Activated CD4-positive, alpha-beta T cell treated with anti-CD3 and anti-CD28 coated beads, Interleukin-2, Interleukin-4, amounts not matched to agents 100 ng/mL and 50 ng/mL, durations not matched to agents 16 hours and 8 hours (primary cell): Measurements from ENCODE around the gene CELSR1.
"Not testable (repeated sequence)": the region's sequence is repeated elsewhere in the genome, so short reads cannot be mapped to it uniquely, and the experiment has no call there.

Source experiments
- DNase-seq: peaks from one replicate; pipeline ENCODE4 v3.0.0-alpha.2; 2020; ENCODE audit warnings: low spot score

CELSR1 gene

DNA sequence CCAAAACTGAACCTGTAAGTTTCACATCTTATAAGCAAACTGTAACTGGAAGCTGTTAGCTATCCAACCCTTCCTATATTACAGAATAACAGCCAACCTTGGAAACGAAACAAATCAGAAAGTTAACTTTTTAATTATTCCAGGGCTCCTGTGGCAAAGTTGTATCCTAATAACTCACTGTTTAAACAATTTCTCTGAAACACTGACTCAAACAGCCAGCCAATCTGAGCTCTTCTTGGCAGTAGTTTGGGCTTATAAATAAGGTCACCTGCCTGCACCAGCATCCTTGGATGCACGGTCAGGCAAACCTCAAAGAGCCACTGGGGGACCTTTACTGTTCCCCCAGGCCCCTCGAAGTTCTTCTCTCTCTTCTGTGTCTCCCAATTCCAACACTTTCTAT lies 5.0 kb downstream of the CELSR1 start:
- no peak for DNase-seq

DNA sequence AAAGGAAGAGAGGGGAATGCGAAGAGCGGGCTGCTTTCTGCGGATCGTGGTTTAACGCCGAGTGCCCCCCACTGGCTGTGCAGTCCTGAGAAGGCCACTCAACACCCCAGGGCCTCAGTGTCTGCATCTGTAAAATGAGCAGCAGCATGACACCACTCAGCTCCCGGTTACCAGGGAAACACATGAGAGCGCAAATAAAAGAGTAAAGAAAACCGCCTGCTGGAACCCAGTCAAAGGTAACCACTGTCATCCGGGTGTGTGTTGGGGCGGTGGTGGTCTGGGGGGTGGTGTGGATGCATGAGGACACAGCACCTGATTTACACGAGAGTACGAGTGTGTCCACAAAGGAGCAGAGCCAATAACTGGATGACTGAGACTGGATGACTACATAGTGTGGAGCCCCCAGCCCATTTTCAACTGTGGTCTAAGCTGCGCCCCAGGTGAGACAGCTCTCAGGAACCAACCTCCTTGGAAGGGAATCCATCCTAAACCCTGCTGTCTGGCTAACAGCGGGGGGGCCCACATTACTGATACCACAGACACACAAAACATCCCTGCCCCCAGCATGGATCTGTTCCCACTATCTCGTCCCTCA lies 5.7 kb downstream of the CELSR1 start:
- no peak for DNase-seq

DNA sequence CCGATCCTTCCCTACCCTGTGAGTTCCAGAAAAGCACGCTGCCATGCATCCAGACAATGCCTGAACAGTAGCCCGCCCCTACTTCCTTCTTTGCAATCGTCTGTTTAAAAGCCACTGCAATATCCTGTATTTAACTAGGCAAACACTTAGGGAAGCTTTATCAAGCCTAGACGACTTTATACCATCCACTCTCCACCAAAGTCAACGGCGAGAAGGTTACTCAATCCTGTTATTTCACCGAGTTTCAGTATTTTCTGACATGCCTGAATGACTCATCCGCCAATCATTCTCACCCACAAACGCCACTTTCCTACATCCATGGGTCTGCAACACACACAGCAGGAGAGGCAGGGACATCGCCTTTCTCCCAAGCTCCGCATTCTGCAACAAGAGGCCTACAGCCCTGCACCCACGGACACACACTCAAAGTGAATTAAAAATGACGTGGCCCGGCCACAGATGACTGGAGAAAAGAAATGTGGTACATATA lies 9.3 kb downstream of the CELSR1 start:
- peak; percentile 17 for DNase-seq

GRCh38 chr22:46526244-46526839 lies 11.1 kb downstream of the CELSR1 start:
- DNase-seq: no peak

DNA sequence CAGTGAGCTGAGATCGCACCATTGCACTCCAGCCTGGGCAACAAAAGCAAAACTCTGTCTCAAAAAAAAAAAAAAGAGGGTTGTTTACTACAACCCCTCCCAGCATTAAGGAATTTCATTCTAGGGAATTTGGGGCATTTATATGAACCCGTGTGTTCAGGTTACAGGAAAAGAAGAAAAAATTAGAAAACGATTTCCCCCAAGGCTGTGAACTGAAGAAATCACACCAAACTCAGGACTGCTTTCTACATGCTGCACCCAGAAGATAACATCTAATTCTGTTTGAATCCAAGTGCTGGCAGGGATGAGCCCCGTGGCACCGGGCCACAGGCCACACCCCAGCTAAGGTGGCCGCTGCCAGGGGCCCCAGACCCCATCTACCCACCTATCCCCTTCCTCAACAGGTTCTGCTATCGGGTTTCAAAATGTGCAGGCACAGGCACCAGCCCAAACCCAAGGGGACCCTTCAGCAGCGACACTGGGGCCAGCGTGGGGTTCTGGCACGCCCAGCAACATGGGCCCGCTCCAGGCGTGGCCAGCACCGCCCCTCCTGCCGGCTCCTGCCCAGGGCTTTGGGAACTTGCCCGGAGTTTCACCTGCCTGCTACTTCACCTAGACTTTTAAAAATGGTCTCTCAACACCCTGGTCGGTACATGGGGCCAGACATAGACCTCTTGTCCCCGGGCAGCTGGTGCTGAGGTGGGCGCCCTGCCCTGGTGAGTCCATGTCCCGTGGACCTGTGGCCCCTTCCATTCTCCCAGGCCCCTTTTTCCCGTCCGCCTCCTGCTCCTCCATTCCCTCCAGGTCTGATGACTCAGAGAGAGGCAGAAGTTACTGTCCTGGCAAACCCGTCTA lies 11.8 kb downstream of the CELSR1 start:
- DNase-seq: no peak

GRCh38 chr22:46524203-46524740 lies 13.1 kb downstream of the CELSR1 start:
- no peak for DNase-seq

- no peak for DNase-seq
Observed at GRCh38 chr22:46522797-46523196, 14.6 kb downstream of the CELSR1 start.

DNA sequence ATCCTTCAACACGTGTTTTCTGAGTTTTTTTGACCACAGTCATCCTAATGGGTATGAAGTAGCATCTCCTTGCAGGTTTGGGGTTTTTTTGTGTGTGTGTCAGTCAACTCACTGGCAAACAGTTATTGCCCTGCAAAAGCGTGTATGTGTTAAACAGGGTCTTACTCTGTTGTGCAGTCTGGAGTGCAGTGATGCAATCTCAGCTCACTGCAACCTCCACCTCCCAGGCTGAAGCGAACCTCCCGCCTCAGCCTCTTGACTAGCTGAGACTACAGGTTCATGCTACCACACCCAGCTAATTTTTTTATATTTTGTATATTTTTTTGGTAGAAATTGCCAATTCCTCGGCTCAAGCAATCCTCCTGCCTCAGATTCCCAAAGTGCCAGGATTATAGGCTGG lies 15.4 kb downstream of the CELSR1 start:
- no peak for DNase-seq

GRCh38 chr22:46520880-46521279 lies 16.5 kb downstream of the CELSR1 start:
- no peak for DNase-seq

DNA sequence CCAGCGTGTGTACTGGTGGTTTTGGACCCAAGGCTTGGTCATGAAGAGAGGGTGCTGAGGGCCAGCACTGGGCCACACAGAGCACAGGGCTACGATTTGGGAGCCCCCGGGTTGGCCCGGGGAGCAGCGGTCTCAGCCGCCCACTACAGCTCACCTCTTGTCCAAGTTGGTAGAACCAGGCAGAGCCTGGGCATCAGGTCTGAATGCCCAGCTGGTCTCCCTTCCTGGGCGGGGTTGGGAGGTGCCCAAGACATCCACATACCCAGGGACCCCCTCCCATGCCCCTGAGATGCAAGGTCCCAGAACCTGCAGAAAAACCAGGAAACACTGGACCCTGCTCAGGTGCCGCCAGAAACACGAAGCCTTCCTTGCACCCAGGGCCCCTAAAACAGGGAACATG lies 18.0 kb downstream of the CELSR1 start:
- DNase-seq: no peak

DNA sequence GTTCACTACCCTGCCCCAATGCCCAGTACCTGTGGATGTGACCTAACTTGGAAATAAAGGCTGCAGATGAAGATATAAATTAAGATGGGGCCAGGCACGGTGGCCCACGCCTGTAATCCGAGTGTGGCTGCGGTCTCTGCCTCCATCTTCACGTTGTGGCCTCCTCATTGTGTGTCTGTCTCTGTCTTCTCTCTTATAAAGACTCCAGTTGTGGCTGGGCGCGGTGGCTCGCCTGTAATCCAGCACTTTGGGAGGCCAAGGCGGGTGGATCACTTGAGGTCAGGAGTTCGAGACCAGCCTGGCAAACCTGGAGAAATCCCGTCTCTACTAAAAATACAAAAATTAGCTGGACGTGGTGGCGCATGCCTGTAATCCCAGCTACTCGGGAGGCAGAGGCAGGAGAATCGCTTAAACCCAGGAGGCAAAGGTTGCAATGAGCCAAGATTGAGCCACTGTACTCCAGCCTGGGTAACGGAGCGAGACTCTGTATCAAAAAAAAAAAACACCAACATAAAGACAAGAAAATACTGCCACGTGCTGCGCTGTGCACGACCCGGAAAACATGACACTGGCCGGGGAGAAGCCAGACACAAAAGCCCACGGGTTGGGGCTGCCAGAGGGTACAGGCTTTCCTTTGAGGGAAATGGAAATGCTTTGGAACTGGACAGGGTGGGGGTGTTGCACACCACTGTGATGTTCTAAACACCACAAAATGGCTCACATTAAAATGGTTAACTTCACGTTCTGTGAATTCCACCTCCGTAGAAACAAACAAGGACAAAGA lies 18.7 kb downstream of the CELSR1 start:
- DNase-seq: no peak

DNA sequence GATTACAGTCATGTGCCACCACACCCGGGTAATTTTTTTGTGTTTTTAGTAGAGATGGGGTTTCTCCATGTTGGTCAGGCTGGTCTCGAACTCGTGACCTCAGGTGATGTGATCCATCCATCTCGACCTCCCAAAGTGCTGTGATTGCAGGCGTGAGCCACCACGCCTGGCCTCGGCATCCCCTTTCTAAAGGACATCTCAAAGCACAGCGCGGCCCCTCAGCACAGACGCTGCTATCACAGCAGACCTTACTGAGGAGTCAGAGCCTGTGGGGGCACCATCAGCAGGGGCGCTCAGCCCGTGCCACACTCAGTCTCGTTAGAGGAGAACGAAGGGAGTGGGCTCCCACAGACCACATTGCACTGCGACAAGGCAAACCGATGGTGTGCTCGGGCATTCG lies 19.4 kb downstream of the CELSR1 start:
- DNase-seq: no peak

DNA sequence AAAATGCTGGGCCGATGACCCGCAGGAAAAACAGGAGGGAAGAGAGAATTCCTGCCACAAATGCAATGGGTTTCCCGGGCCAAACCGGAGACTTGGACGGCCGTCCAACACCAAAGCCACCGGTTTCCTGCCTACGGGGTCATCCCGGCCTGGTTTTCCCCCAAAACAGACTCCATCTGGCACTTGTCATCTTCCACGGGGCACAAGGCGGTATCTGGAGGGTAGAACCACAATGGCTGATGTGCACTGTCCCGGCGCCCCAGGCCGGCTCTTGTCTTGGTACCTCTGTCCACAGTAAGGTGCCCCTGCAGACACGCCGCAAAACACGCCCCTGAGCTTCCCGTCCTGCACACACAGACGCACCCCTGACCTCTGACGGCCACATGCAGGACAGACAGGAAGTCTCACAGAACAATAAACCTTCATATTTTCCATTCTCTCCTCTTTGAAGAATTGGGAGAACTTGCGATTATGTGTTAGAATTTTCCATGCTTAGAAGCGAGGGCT lies 20.1 kb downstream of the CELSR1 start:
- no peak for DNase-seq

- DNase-seq: no peak
Observed at GRCh38 chr22:46516638-46517037, 20.8 kb downstream of the CELSR1 start.

DNA sequence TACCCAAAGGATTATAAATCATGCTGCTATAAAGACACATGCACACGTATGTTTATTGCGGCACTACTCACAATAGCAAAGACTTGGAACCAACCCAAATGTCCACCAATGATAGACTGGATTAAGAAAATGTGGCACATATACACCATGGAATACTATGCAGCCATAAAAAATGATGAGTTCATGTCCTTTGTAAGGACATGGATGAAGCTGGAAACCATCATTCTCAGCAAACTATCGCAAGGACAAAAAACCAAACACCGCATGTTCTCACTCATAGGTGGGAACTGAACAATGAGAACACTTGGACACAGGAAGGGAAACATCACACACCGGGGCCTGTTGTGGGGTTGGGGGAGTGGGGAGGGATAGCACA lies 21.3 kb downstream of the CELSR1 start:
- not testable (repeated sequence) for DNase-seq

DNA sequence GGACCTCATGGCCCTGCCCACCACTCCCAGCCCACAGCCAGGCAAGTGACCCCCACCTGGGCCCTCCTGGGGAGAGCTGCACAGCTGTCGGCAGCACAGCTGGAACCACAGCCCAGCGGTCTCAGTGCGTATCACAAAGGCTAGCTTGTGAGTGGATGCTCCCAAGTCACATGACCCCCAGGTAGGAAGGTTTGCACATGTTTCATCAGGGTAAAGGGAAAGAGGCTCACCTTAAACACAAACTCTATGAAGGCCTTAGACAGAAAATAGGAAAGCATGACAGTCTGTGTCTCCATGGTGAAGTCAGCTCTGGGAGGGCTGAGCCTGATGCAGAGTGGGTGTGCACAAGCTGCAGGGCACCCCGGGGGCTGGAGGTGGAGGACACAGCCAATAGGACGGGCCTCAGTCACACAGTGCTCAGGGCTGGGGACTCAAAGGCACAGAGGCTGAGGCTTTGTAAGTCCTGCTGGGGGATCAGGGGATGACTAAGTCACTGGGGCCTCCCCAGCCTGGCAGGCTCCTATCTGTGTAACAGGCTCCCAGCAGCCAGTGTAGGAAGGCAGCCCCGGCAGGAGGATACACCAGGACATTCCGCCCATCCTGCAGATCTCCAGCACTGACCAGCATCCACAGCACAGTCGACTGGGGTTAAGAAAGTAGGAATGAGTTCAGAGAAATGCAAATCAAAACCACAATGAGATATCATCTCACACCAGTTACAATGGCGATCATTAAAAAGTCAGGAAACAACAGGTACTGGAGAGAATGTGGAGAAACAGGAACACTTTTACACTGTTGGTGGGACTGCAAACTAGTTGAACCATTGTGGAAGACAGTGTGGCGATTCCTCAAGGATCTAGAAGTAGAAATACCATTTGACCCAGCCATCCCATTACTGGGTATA lies 22.0 kb downstream of the CELSR1 start:
- DNase-seq: no peak

GRCh38 chr22:46514592-46515207 lies 22.7 kb downstream of the CELSR1 start:
- DNase-seq: no peak

DNA sequence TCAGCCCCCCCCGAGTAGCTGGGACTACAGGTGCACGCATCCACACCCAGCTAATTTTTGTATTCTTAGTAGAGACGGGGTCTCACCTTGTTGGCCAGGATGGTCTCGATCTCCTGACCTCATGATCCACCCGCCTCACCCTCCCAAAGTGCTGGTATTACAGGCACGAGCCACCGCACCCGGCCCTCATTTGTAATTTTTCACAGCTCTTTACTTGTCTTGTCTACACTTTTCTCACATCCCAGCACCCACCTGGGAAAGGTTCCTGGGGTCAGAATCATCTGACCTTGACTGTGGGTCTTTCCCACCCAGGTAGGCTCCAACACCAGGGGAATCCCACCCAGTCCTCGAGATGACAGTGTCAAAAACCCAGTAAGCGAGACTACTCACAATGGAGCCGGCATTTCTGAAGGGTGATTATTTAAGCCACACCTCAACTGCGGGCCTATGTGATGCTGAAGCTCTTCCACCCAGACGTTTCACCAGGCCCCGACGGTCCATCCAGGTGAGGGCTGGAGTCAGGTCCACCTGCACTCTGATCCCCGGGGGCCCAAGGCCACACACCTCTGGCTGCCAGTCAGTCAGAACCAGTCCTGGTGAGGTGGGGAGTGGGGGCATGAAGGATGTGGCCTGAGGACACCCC lies 23.4 kb downstream of the CELSR1 start:
- DNase-seq: no peak

- DNase-seq: no peak
Observed at GRCh38 chr22:46512683-46513082, 24.7 kb downstream of the CELSR1 start.

DNA sequence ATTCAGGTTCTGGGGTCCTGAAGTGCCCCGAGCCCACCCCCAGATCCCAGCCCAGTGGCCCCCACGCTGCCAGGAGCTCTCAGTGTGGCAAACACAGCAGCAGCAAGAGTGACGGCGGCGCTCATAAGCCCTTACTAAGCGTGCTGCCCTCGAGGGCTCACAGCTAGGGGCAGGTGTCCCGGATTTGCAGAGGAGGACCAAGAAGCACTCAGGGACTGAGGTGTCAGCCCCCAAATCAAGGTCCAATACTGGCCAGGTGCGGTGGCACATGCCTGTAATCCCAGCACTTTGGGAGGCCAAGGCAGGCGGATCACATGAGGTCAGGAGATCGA lies 25.4 kb downstream of the CELSR1 start:
- DNase-seq: no peak
